Right lung (tissue), 5 donors: ENCODE results near the gene FBLN5. TPM values are rescaled to one million over a fixed set of nuclear protein-coding genes. Genes with fewer than 3 reads are reported as not detected.
"Not testable (repeated sequence)": the region's sequence is repeated elsewhere in the genome, so short reads cannot be mapped to it uniquely, and the experiment has no call there.

Experiments
- DNase-seq, 2 donors: peaks; one replicate each; pipeline ENCODE4 v3.0.0-alpha.2; 2013
- polyA plus RNA-seq, 5 donors: library from polyadenylated mRNA; unstranded; fragments of 120-200 nt; gene quantifications; one replicate each; pipeline versions ENCODE4 v1.2.1 to v1.2.3, GENCODE V29; 2013; ENCODE audit warnings: inconsistent platforms in 1 of 5, low replicate concordance in 1 of 5; ENCODE audit not compliant: insufficient read length in 5 of 5, insufficient read depth in 1 of 5

Gene FBLN5
- polyA plus RNA-seq, 5 donors: 69.3 to 105 (median 83.8) TPM

- DNase-seq: no peak
Observed at GRCh38 chr14:91911474-91912032, 35.9 kb downstream of the FBLN5 start.

- no peak for DNase-seq
Observed at GRCh38 chr14:91910196-91910595, 37.3 kb downstream of the FBLN5 start.

DNA sequence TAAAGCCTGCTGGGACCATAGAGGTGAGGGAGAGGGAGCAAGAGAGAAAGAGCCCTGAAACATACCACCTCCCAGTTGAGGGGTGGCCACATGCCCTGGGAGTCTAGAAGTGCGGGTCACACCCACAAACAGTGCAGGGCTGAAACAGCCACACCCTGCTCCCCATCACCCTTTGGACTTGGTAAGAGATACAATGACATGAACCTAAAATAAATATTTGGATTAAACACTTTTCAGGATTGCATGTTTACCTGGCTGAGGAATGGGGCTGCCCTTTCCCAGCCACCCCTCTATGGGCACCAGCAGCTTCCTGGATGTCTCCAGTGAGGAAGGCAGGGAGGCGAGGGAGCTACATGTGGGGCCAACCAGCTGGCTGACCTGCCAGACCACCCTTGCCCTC lies 41.1 kb downstream of the FBLN5 start:
- no peak for DNase-seq

GRCh38 chr14:91904956-91905645 lies 42.4 kb downstream of the FBLN5 start:
- DNase-seq: no peak

- DNase-seq: no peak
Observed at GRCh38 chr14:91904483-91904882, 43.0 kb downstream of the FBLN5 start.

DNA sequence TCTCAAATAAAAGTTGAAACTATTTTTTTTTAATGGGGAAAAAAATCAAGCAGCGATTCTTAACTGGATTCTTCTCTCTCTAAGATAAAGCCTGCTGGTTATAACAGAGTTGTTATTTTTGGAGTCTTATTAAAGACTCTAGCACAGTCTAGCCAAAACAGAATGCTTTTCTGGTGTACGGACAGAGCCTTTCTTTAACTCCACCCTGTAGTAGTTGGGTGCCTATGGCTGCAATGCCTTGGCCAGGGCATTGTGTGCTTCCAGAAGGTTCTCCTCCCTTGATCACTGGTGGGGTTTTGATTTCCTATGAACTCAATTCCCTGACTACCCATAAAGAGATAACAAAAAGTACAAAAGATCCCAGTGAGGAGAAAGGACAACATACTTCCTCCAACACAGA lies 44.4 kb downstream of the FBLN5 start:
- DNase-seq: no peak

DNA sequence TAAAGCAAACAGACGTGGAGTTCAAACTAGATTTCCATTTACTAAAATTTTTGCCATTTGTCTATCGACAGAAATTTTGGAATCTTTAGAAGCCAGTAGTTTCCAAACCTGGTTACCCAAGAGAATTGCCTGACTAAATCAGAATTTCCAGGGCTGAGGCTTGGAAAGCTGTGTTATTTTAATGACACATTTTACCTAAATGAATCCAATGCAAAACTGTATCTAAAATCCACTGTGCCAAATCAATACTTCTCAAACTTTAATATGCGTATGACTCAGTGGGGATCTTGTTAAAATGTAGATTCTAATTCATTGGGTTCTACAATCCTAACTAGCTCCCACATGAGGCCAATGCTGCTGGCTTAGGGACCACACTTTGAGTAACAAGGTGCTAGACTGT lies 45.2 kb downstream of the FBLN5 start:
- no peak for DNase-seq

- DNase-seq: no peak
Observed at GRCh38 chr14:91901449-91902226, 45.9 kb downstream of the FBLN5 start.

GRCh38 chr14:91899806-91900205 lies 47.7 kb downstream of the FBLN5 start:
- no peak for DNase-seq

DNA sequence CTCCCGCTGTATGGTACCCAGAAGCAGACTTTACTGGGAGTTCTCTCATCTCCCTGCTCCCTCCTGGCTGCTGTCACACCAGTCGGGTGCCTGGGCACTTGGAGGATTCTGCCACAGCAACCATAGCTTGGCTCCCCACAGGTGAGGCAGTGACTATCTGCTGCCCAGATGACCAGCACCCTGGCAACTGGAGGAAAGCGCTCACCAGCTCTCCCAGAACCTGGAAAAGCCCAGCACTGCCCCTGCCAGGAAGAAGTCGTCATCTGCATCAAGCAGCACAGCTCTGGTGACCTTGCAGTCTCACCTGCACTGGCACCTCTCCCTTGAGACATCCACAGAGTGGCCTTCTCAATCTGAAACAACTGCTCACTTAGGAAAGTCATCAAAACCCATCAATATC lies 48.3 kb downstream of the FBLN5 start:
- DNase-seq: no peak

GRCh38 chr14:91898372-91898771 lies 49.1 kb downstream of the FBLN5 start:
- DNase-seq: no peak

DNA sequence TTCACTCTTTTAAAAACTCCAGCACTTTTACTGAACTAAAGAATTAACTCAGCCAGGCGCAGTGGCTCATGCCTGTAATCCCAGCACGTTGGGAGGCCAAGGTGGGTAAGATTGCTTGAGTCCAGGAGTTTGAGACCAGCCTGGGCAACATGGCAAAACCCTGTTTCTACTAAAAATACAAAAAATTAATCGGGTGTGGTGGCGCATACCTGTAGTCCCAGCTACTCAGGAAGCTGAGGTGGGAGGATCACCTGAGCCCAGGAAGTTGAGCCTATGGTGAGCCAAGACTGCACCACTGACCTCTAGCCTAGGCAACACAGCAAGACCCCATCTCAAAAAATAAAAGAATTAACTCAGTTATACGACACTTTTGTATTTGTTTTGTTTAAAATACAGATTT lies 49.8 kb downstream of the FBLN5 start:
- not testable (repeated sequence) for DNase-seq

- DNase-seq: no peak
Observed at GRCh38 chr14:91897106-91897701, 50.3 kb downstream of the FBLN5 start.

- no peak for DNase-seq
Observed at GRCh38 chr14:91896419-91896818, 51.1 kb downstream of the FBLN5 start.

- no peak for DNase-seq
Observed at GRCh38 chr14:91893669-91894068, 53.8 kb downstream of the FBLN5 start.

DNA sequence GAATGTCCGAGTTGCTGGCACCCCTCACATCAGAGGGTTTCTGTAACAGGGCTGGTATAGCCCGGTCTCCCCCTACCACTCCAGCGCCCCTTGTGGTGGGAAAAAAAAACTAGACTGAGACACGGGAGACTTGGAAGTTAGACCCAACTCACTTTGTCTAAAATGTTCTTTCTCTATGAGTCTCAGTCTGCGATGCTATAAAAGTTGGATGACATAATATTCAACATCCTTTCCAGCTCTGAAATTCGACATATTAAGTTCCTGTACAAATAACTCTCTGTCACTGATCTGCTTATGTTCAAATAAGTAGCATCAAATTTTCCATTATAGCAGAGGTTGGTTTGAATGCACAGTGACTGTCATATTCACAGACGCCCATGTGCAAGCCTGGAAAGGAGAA lies 54.5 kb downstream of the FBLN5 start:
- DNase-seq: no peak

GRCh38 chr14:91891721-91892220 lies 55.7 kb downstream of the FBLN5 start:
- DNase-seq: no peak

DNA sequence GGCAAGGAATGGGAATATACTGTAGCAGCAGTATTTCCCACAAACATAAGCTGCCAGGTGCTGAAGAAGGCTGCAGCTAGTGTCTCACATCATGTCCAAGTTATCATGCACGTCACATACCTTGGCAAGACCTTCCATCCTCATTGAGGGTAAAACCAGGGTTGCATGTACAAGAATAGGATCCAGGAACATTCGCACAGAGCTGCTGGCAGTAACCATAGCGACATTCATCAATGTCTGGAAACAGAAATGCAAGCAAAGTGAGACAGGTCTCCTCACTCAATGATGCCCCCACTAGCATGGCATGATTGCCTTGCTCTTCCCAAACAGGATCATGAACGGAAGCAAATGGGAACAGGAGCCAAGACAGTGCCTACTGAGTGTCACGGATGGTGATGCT lies 56.4 kb downstream of the FBLN5 start:
- DNase-seq: no peak

GRCh38 chr14:91890291-91890749 lies 57.2 kb downstream of the FBLN5 start:
- DNase-seq: no peak

DNA sequence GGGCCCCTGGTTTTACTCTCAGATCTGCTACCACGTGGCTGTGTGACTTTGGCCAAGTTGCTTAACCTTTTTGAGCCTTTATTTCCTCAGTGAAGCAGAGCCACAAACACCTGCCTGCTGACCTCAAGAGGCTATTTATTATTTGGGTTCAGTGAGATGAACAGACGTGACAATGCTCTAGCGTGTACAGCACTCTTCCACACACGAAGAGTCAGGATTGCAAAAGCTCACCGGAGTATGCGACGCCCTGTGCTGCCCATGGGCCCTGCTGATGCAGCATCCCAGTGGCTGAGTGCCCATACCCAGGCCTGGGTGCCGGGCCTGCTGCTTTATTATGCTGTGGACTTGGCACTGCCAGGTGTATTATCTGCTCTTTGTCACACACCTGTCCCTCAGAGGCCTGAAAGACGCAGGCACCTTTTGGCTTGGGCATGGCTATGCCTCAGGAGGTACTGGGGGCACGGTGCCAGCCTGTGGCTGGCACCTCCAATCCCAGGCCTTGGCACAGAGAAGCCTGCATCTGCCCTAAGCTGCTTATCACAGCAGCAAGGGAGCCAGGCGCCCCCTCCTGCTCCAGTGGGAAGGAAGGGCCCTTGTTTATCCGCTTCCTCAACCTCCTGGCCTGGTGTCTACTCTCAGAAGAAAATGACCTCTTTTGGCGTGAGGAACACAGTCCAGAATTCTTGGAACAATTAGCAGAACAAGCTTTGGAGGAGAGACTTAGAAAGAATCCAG lies 57.9 kb downstream of the FBLN5 start:
- no peak for DNase-seq

DNA sequence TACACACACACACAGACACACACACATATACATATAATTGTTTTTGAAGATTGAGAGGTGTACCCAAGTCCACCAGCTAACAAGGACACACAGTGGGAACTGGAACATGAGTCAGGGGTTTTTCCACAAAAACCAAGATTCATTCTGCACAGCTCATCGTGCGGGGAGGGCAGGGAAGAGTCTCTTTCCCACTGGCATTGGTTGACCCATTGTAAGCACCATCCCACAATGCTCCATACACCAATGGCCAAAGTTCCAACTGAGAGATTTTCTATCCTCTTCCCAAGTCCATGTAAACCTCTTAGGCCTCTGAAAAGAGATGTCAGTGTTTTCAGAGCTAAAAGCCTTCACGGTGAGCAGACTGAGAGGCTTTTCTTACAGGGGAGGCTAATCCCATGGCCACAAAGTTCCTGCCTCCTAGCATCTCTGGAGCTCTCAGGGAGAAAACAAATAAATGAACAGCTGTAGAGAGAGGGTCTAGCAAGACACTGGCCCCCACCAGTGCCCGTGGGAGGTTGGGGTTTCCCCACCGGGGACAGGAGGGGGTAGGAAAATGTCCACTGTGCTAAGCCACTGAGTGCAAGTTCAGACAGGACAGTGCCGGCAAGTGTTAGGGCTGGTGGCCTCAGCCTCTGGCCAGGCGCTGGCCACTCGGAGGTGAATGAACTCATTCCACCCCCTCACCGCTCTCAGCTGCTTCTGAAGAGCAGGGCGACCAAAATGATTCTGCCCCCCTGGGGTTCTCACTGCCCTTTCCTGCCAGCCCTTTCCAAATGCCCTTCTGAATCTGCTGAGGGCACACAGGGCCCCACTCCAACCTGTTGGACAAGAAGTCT lies 58.6 kb downstream of the FBLN5 start:
- no peak for DNase-seq
